GM20000 (cell line): Measurements from ENCODE around the gene CYB5R2.

Experiments used
- DNase-seq: peaks from one replicate; pipeline ENCODE4 v3.0.0; 2012; ENCODE audit warnings: low spot score
- TF ChIP-seq, protein P1 (sequence below): IDR thresholded peaks from 2 replicates; pipeline ENCODE4 v1.5.1; 2012; ENCODE audit warnings: mild to moderate bottlenecking, control low read depth; ENCODE audit errors: extremely low read depth, missing control alignments

Gene CYB5R2

GRCh38 chr11:7657306-7658025, 15.8 kb downstream of the CYB5R2 start:
- DNase-seq, result peak; percentile 36

GRCh38 chr11:7656704-7657103, 16.6 kb downstream of the CYB5R2 start:
- TF ChIP-seq, protein P1, sequence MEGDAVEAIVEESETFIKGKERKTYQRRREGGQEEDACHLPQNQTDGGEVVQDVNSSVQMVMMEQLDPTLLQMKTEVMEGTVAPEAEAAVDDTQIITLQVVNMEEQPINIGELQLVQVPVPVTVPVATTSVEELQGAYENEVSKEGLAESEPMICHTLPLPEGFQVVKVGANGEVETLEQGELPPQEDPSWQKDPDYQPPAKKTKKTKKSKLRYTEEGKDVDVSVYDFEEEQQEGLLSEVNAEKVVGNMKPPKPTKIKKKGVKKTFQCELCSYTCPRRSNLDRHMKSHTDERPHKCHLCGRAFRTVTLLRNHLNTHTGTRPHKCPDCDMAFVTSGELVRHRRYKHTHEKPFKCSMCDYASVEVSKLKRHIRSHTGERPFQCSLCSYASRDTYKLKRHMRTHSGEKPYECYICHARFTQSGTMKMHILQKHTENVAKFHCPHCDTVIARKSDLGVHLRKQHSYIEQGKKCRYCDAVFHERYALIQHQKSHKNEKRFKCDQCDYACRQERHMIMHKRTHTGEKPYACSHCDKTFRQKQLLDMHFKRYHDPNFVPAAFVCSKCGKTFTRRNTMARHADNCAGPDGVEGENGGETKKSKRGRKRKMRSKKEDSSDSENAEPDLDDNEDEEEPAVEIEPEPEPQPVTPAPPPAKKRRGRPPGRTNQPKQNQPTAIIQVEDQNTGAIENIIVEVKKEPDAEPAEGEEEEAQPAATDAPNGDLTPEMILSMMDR, result no peak
- no peak for DNase-seq

More at GRCh38 chr11:7657306-7658025, 15.8 kb downstream of the CYB5R2 start:
- TF ChIP-seq, protein P1, result peak; percentile 32

DNA sequence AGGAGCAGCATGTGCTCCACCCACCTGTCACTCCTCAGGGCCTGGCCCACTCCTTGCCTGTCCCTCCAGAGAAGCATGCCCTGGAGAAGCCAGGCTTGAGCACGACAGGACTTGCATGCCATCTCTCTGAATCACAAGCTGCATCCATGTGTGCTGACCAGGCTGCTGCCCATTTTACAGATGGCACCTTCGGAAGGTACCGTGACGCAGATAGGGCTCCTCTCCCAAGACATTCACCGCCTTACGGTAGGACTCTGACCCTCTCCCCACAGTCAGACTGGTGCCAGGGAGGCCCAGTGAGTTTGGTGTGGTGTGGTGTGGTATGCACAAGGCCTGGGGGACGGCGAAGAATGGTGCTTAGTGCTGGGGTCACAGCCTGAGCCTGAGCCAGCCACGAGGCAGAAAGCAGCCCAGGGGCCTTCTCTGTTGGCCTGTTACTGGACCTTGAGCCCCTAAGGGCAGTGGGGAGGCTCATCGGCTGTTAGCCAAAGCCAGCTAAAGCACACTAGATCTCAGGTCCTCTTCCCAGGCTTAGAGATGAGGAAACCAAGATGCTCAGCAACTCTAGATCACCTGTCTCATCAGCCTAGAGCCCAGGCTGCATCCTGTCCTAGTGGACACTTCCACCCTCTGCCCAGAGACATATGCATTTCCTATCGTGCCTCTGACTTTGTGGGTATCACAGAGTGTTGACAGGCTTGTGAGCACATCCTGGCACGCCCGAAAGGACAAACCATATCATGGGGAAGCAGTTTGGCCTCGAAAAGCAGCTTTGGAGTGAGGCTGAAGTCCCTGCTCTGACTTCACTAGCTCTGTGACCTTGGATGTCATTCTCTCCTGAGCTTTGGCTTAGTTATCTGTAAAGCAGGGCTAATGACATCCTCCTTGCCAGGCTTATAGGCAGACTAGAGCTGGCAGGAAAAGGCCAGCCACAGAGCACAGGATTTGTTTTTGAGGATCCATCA, 17.8 kb downstream of the CYB5R2 start:
- DNase-seq, result no peak
- TF ChIP-seq, protein P1, result no peak

GRCh38 chr11:7654195-7654705, 19.1 kb downstream of the CYB5R2 start:
- TF ChIP-seq, protein P1, result no peak
- DNase-seq, result no peak

DNA sequence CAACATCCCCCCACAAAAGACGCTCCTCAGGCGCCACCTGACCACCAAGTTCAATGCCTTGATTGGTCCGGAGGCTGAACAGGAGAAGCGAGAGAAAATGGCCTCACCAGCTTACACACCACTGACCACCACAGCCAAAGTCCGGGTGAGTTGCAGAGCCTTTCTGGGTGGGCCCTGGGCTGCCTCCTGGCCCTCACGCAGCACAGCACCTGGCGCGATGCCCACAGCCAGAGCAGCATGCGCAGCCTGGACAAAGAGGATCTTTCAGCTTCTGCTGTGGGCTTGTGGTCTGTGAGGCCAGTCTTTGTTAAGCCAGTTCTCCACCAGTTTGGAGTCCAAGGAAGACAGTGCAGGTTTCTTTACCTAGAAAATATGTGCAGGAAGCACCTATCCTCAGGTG, 21.6 kb downstream of the CYB5R2 start:
- TF ChIP-seq, protein P1, result no peak
- no peak for DNase-seq

DNA sequence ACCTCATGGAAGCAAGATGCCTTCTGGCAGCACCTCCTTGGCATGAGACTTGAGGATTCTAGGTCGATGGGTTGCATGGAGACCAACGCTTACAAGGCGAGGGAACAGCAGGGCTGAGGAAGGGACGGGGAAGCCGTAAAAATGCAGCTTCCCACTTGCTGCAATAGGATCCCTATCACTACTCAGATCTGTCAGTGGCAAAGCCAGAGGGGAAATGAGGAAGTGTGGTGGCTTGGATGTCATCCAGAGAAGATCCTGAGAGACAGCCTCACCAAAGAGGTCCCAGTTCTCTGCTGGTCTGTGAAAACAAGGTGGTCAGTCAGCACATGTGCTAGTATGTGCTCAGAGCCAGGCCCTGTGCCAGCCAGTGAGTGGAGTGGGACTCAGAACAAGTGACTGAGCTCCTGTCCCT, 22.2 kb downstream of the CYB5R2 start:
- TF ChIP-seq, protein P1, result no peak
- no peak for DNase-seq

- TF ChIP-seq, protein P1, result no peak
- no peak for DNase-seq
Observed at GRCh38 chr11:7648264-7648663, 25.0 kb downstream of the CYB5R2 start.
